Stimulated activated CD4-positive, alpha-beta T cell treated with anti-CD3 and anti-CD28 coated beads, Interleukin-2, amount 100 ng/mL, for 48 hours (primary cell): ENCODE measurements around the gene RCVRN.

Source experiments
- DNase-seq, 2 donors: peaks; one replicate each; pipeline ENCODE4 v3.0.0-alpha.2; 2020

The RCVRN gene

GRCh38 chr17:9895923-9896322, 9.1 kb downstream of the RCVRN start:
- DNase-seq, result no peak

GRCh38 chr17:9894231-9894630, 10.8 kb downstream of the RCVRN start:
- DNase-seq, result no peak

GRCh38 chr17:9893411-9894012, 11.6 kb downstream of the RCVRN start:
- DNase-seq, result no peak

- DNase-seq, result peak in 1 of 2 donors; percentile 12
Measured at GRCh38 chr17:9890124-9890523, 14.9 kb downstream of the RCVRN start.

- DNase-seq, result no peak
Measured at GRCh38 chr17:9887508-9887907, 17.6 kb downstream of the RCVRN start.

GRCh38 chr17:9886141-9886930, 18.7 kb downstream of the RCVRN start:
- DNase-seq, result no peak

- DNase-seq, result no peak
Measured at GRCh38 chr17:9883451-9883850, 21.6 kb downstream of the RCVRN start.

- DNase-seq, result no peak
Measured at GRCh38 chr17:9880582-9880999, 24.5 kb downstream of the RCVRN start.

- DNase-seq, result no peak
Measured at GRCh38 chr17:9878786-9879525, 26.1 kb downstream of the RCVRN start.

- no peak for DNase-seq
Measured at GRCh38 chr17:9878356-9878755, 26.7 kb downstream of the RCVRN start.

GRCh38 chr17:9875441-9875840, 29.6 kb downstream of the RCVRN start:
- DNase-seq, result no peak

GRCh38 chr17:9874722-9875121, 30.3 kb downstream of the RCVRN start:
- no peak for DNase-seq

GRCh38 chr17:9872852-9873251, 32.2 kb downstream of the RCVRN start:
- no peak for DNase-seq

- no peak for DNase-seq
Measured at GRCh38 chr17:9868552-9868951, 36.5 kb downstream of the RCVRN start.

GRCh38 chr17:9865586-9865985, 39.5 kb downstream of the RCVRN start:
- no peak for DNase-seq

GRCh38 chr17:9862949-9863348, 42.1 kb downstream of the RCVRN start:
- no peak for DNase-seq

GRCh38 chr17:9862220-9862619, 42.9 kb downstream of the RCVRN start:
- DNase-seq, result no peak

- no peak for DNase-seq
Measured at GRCh38 chr17:9860851-9861250, 44.2 kb downstream of the RCVRN start.

GRCh38 chr17:9859781-9860180, 45.3 kb downstream of the RCVRN start:
- DNase-seq, result no peak

- no peak for DNase-seq
Measured at GRCh38 chr17:9855036-9855435, 50.0 kb downstream of the RCVRN start.

GRCh38 chr17:9854255-9854654, 50.8 kb downstream of the RCVRN start:
- no peak for DNase-seq

GRCh38 chr17:9850151-9850550, 54.9 kb downstream of the RCVRN start:
- no peak for DNase-seq
